GM10248 (cell line): Measurements from ENCODE around the gene GPR162.

ENCODE experiments used
- CTCF ChIA-PET: fragments of 300-600 bp; sonication (Branson Sonifier 250); formaldehyde crosslinking; extraction: SDS; loops from one replicate; lab custom pipeline; 2021; ENCODE audit warnings: antibody characterized with exemption; lab: Yijun Ruan, JAX
- POLR2A ChIA-PET: fragments of 350-650 bp; sonication (Branson Sonifier 250); formaldehyde crosslinking; extraction: SDS; loops from one replicate; lab custom pipeline; 2020; ENCODE audit warnings: antibody characterized with exemption; lab: Yijun Ruan, JAX
- DNase-seq: peaks from one replicate; pipeline ENCODE4 v3.0.0; 2012; ENCODE audit errors: extremely low spot score
- CTCF ChIP-seq: IDR thresholded peaks from 2 replicates; pipeline ENCODE4 v1.5.1; 2012; ENCODE audit warnings: mild to moderate bottlenecking, low read depth; ENCODE audit errors: extremely low read depth, missing control alignments, control extremely low read depth

GPR162 gene

DNA sequence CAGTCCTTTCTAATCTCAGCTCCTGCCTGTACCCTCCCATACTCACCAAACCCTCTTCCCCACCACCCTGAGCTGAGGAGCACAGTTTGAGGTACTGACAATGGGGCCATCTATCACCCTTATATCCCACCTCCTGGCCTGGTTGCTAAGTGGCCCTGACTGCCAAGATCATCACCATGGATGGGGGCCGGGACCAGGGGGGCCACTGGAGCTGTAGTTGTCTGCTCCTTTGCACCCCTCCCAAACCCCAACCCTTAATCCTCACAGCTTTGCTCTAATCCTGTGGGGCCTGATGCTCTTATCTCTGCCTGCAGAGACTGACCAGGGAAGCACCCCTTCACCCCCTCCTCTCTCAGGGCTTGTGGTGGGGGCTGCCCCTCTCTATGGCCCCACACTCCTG is 18.7 kb downstream of the GPR162 start:
- TF ChIP-seq CTCF, result no peak
- DNase-seq, result no peak
- CTCF ChIA-PET, result interaction anchor here (0.9 to 6.3 kb wide), 5 partner anchors 10 to 87 kb away, joined by 3 to 41 read pairs (median 15); partner anchors contain the start of genes CDCA3, GPR162, MLF2 and USP5
- POLR2A ChIA-PET, result interaction anchor here (1.4 to 1.9 kb wide), 2 partner anchors 11 to 27 kb away, joined by 6 read pairs; partner anchors contain the start of genes CDCA3 and TPI1

- no peak for DNase-seq
- no peak for TF ChIP-seq CTCF
- ChIA-PET POLR2A (interaction anchor here (1.9 kb wide), 1 partner anchor 27 kb away, joined by 6 read pairs; the partner anchor contains the start of gene TPI1), CTCF (interaction anchor here (1.0 to 6.3 kb wide), 5 partner anchors 10 to 88 kb away, joined by 3 to 41 read pairs (median 15); partner anchors contain the start of genes CDCA3, GPR162, MLF2 and USP5)
Measured at GRCh38 chr12:6840761-6841515, 19.3 kb downstream of the GPR162 start, which contains the start of gene GNB3. Gene GNB3, plus strand, starts transcription at chr12:6840925. Its CDS starts 363 bp downstream, at chr12:6841288.

DNA sequence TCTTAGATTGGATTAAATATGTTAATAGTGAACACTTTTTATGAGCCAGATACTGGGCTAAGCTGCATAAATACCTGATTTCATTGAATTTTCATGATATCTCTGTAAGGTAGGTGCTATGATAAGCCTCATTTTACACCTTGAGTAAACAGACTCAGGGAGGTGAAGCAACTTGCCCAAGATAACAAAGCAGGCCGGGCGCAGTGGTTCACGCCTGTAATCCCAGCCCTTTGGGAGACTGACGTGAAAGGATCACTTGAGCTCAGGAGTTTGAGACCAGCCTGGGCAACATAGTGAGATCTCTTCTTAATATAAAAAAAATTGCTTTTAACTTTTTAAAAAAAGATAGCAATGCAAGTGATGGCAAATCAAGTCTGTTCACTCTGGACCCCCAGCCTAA is 20.5 kb downstream of the GPR162 start:
- CTCF ChIA-PET, result interaction anchor here (0.9 to 6.3 kb wide), 7 partner anchors 9 to 89 kb away, joined by 3 to 41 read pairs (median 4); partner anchors contain the start of genes CDCA3, GPR162, MLF2 and SPSB2
- POLR2A ChIA-PET, result interaction anchor here (1.5 kb wide), 1 partner anchor 25 kb away, joined by 4 read pairs; the partner anchor contains the start of gene TPI1
- TF ChIP-seq CTCF, result no peak
- DNase-seq, result no peak

DNA sequence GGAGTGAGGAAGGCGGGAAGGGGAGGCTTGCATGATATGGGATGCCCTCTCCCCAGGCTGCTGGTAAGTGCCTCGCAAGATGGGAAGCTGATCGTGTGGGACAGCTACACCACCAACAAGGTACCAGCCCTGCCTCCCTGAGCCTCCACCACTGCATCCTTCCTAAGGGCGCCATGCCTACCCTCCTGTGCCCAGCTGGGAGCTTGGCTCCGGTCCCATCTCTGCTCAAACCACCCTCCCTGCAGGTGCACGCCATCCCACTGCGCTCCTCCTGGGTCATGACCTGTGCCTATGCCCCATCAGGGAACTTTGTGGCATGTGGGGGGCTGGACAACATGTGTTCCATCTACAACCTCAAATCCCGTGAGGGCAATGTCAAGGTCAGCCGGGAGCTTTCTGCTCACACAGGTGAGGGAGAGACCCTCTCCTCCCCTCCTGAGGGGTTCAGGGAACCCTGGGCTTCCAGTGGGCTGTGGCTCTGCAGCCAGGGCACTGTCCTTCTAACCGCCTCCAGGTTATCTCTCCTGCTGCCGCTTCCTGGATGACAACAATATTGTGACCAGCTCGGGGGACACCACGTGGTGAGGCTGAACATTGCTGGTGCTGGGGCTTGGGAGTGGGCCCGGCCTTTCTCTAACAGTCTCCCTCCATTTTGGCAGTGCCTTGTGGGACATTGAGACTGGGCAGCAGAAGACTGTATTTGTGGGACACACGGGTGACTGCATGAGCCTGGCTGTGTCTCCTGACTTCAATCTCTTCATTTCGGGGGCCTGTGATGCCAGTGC is 21.7 kb downstream of the GPR162 start:
- ChIA-PET CTCF (interaction anchor here (1.1 to 6.3 kb wide), 7 partner anchors 8 to 84 kb away, joined by 3 to 41 read pairs (median 4); partner anchors contain the start of genes CDCA3, GPR162, P3H3 and TPI1), POLR2A (interaction anchor here (1.5 kb wide), 1 partner anchor 24 kb away, joined by 4 read pairs; the partner anchor contains the start of gene TPI1)
- no peak for TF ChIP-seq CTCF
- DNase-seq, result no peak

DNA sequence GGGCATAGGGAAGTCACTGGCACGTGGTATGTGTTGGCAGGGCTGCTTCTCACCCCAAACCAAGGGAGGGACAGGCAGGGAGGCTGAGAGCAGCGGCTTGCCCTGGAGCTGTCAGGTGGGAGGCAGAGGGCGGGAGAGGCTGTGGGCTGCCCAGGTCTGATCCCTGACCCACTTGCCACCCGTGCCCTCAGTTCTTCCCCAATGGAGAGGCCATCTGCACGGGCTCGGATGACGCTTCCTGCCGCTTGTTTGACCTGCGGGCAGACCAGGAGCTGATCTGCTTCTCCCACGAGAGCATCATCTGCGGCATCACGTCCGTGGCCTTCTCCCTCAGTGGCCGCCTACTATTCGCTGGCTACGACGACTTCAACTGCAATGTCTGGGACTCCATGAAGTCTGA is 23.8 kb downstream of the GPR162 start:
- ChIA-PET POLR2A (no interaction called here), CTCF (interaction anchor here (1.6 to 3.1 kb wide), 2 partner anchors 9 to 11 kb away, joined by 7 to 16 read pairs; no protein-coding TSS in a partner anchor)
- DNase-seq, result no peak
- no peak for TF ChIP-seq CTCF
